HG03432 (cell line): Measurements from ENCODE around the gene SMIM10.
"Not testable (repeated sequence)": the region's sequence is repeated elsewhere in the genome, so short reads cannot be mapped to it uniquely, and the experiment has no call there.

Source experiments
- ATAC-seq: cut with Tn5 transposase; IDR thresholded peaks from one replicate; pipeline ENCODE4 v1.9.1; 2021; ENCODE audit warnings: mild to moderate bottlenecking, moderate library complexity; ENCODE audit not compliant: unreplicated experiment

The SMIM10 gene

DNA sequence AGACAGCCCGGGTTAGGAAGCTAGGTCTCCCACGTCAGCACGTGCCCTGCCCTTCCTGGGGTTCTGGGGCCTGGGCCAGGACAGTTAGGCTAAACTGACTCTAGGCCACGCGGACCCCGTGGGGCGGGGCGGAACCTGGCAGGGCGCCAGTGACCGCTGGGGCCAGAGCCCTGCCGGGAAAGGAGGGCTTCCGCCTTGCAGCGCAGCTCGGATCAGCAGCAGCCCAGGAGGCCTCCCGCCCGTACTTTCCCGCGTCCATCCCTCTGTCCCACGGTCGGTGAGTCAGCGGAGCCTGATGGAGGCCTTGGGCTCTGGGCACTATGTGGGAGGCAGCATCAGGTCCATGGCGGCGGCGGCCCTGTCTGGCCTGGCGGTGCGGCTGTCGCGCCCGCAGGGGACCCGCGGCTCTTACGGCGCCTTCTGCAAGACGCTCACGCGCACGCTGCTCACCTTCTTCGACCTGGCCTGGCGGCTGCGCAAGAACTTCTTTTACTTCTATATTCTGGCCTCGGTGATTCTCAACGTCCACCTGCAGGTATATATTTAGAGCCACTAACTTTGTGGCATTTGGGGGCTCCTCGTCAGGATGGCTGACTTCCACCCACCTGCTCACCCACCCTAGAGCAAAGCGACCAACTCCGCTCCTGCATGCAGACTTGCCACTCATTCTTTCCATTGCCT lies at the start of gene SMIM10:
Gene SMIM10 (plus strand): TSS at position 191 of the 681 bp plus-strand sequence. CDS start 105 bp downstream, at position 296.
- peak; percentile 85 for ATAC-seq

DNA sequence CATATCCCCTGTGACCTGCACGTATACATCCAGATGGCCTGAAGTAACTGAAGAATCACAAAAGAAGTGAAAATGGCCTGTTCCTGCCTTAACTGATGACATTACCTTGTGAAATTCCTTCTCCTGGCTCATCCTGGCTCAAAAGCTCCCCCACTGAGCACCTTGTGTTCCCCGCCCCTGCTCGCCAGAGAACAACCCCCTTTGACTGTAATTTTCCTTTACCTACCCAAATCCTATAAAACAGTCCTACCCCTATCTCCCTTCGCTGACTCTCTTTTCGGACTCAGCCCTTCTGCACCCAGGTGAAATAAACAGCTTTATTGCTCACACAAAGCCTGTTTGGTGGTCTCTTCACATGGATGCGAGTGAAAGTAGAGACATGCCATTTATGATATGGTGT lies 44.4 kb upstream of the SMIM10 start:
- not testable (repeated sequence) for ATAC-seq

DNA sequence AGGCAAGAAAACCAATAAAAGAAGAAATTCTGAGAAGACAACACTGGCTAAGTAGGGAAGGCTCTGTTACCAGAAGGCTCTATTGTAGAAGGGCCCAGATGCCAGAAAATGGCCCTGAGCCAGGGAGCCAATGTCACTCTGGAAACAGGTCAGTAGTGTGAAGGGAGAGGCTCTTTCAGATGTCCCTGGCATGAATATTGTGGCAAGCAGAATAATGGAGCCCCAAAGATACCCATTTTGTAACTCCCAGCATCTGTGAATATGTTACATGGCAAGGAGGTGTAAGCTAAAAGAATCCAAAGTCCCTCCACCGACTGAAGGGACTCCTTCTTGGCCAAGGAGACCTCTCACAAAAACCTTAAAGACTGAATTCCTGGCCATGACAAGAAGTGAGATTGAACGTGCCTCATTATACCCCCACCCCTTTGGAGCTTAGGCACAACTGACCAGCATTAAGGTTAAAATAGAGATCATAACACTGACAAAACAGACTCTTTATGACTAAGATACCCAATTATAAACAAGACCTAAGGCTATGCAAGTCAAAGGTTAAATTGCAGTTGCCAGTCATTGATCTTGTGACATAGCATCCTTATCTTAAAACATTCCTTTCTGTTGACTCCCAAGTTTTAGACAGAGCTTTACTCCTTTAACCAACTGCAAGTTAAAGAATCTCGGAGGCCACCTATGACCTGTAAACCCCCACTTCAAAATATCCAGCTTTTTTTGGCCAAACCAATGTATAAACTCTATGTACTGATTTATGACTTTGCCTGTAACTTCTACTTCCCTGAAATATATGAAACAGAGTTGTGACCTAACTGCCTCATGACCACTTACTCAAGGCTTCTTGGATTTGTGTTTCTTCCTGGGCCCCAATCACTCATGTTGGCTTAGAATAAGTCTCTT lies 42.2 kb upstream of the SMIM10 start:
- no peak for ATAC-seq

DNA sequence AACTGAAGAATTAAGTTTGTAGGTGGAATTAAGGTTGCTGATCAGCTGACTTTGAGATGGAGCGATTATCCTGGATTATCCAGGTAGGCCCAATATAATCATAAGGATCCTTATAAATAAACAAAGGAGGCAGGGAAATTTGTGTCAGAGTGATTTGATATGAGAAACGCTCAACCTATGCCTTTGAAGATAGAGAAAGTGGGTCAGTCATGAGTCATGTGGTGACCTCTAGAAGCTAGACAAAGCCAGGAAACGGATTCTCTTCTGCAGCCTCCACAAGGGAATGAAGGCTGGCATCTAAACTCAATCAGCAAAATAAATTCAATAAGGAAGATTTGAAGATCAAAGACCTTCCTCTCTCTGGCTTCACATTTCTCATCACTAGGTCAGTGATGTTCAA lies 41.5 kb upstream of the SMIM10 start:
- no peak for ATAC-seq

- no peak for ATAC-seq
Measured at GRCh38 chrX:134957836-134958235, 33.0 kb upstream of the SMIM10 start.

- not testable (repeated sequence) for ATAC-seq
Measured at GRCh38 chrX:134960366-134960765, 30.4 kb upstream of the SMIM10 start.

DNA sequence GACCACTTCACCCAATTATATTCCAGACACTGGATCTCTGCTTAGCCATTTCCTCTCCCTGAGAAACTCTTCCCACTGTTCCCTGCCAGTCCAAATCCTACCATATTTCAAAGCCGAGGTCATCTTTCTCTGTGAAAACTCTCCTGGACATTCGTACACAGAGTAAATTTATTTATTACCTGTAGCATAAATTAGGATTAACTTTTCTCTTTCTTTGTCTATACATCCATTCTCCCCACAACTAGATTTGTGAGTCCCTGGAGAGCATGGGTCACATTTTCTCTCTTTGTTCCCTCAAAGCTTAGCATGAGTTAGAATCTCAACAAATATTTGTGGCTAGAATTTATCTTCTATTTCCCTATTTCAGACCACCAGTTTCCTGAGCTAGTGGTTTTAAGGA lies 27.8 kb upstream of the SMIM10 start:
- ATAC-seq, result no peak

- no peak for ATAC-seq
Measured at GRCh38 chrX:134969726-134970125, 21.1 kb upstream of the SMIM10 start.

GRCh38 chrX:134971926-134972325 lies 18.9 kb upstream of the SMIM10 start:
- no peak for ATAC-seq

DNA sequence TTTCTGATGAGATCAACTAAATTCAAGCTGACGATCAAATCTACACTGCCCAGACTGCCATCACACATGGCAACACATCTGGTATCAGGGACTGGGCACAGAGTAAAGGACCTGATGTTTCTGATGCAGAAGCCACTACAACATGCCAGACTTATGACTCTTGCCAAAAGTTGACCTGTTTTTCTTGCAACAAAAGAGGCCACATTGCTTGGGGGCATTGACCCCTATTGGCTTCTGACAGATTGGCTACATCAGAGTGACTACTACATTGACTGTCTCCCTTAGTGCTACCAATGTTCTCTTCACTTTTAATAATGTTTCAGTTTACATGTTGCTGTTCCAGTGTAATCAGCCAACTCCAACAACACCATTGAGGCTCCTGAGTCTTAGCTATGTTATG lies 15.3 kb upstream of the SMIM10 start:
- no peak for ATAC-seq

- no peak for ATAC-seq
Measured at GRCh38 chrX:134981910-134982309, 8.9 kb upstream of the SMIM10 start.

- no peak for ATAC-seq
Measured at GRCh38 chrX:134982748-134983147, 8.0 kb upstream of the SMIM10 start.

DNA sequence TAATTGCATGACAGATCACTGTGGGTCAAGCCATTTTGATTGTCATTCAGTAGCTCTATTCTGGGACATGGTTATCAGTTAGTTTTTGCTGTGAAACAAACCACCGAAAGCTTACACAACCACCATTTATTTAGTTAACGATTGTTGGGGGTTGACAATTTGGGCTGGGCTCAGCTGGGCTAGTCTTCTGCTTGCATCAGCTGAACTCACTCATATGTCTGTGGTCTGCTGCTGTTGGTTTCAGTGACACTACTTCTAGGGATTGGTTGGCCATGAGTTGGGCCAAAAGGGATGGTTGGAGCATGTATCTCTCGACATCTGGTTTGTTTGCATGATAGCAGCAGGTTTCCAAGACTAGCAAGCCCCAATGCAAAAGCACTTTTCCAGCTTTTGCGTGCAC lies 5.3 kb upstream of the SMIM10 start:
- ATAC-seq, result no peak

DNA sequence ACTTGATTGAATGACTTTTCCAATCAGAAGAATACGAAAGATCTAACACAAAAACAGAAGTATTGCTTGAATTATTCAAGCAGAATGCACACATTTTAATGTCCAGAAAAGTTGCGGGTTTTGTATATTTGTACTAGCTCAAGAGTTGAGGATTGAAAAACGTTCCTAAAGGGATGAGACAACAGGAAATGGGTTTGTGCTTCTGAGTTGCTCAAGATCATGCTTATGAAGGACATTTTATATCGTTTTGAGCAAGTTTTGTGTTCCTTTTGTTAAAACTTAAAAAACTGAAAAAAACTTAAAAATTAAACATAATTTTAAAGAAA lies 353 bp upstream of the SMIM10 start:
- ATAC-seq, result no peak

DNA sequence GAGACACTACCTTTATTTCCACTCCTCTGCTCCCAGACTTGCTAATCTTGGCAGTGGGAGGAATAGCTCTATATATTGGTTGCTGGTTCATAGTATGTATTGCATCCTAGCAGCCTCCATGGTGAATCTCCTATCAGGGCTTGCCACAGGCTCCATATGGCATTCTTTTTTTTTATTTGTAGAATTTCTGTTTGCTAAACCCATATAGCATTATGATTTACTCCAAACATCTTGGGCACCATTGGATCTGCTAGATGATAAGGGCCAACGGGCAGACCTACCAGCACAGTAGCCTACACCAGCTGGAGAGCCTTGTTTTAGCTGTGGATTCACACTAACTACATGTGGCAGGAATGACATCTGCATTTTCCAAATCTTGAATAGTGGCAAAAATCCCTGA lies 6.9 kb downstream of the SMIM10 start:
- no peak for ATAC-seq

GRCh38 chrX:134998246-134998645 lies 7.5 kb downstream of the SMIM10 start:
- no peak for ATAC-seq

DNA sequence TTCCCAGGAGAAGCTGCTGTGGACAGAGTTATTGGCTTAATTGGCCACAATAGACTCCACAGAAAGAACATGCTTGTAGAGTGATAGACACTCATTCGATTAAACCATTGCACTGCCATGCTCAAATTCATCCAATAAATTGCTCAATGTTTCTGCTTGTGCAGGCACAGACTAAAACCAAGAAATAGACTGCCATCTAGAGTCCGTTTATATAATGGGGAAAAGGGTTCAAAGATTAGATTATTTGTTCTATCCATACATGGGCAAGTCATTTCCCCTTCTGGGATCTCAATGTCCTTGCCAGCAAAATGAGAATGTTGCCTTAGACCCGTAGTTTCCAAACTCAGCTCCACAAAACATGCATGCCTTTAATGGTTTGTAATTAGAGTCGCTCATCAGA lies 8.7 kb downstream of the SMIM10 start:
- ATAC-seq, result peak; percentile 31

DNA sequence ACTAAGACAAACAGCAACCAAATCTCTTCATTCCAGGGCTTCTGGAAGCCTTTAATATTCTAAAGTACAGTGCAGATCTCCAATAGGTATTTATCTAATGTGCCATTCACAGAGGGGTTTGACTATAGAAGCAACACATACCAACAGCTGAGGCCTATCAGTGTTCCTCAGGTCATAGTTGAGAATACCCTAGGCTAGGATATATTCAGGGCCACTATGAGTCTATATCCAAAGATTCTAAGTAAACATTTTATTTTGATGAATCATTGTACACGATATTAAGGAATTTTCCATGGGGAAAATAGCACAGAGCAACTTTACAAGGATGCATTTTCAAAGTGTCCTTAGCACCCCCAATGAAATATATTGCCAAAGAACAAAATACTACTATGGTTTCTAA lies 9.7 kb downstream of the SMIM10 start:
- ATAC-seq, result no peak

- peak; percentile 99 for ATAC-seq
Measured at GRCh38 chrX:135003876-135004623, 13.3 kb downstream of the SMIM10 start.

GRCh38 chrX:135006187-135006586 lies 15.4 kb downstream of the SMIM10 start:
- no peak for ATAC-seq

DNA sequence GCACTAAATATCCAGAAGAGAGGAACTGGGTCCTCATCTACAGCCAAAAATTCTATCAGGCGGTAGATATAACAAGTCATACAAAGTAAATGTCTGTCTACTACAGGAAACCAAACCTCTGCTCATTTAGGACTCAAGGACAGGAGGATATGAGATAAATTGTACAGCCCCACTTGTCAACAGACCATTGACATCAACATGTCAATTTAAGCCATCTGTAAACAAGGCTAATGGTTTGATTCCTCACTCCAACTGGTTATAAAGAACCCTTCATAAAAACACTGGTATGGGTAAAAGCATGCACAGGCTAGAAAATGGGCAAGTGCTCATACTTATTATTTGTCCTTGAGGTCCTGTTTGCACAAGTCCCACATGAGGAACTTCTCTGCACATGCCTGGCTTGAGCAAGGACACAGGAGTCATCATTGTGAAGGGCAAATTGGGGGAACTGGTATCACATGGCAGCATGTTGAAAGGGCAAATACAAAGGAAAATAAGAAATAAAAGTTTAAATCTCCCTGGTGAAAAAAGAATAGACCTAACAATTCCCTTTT lies 18.3 kb downstream of the SMIM10 start:
- no peak for ATAC-seq
